AG04450 (cell line): Measurements from ENCODE around the gene CNBD2. TPM values are rescaled to one million over a fixed set of nuclear protein-coding genes. Genes with fewer than 3 reads are reported as not detected.
"Not testable (repeated sequence)": the region's sequence is repeated elsewhere in the genome, so short reads cannot be mapped to it uniquely, and the experiment has no call there.

ENCODE experiments used
- CTCF ChIA-PET: fragments of 300-600, 350-600 bp; formaldehyde crosslinking; extraction: SDS; loops from one replicate; lab custom pipeline; 2022; ENCODE audit warnings: antibody characterized with exemption, inconsistent platforms; lab: Charles Lee
- POLR2A ChIA-PET: fragments of 350-600 bp; formaldehyde crosslinking; extraction: SDS; loops from one replicate; lab custom pipeline; 2021; ENCODE audit warnings: antibody characterized with exemption, inconsistent platforms; lab: Yijun Ruan, JAX
- DNase-seq: peaks from one replicate; pipeline ENCODE4 v3.0.0-alpha.2; 2011; ENCODE audit warnings: low read depth, low spot score
- H3K27ac ChIP-seq: one replicate; pipeline ENCODE4 v1.5.1; 2012; ENCODE audit warnings: low read depth, low read length, control low read depth
- H3K27me3 ChIP-seq: one replicate; pipeline ENCODE4 v1.6.0; 2012; ENCODE audit warnings: low read length; ENCODE audit not compliant: control insufficient read depth, insufficient read depth
- H3K4me3 ChIP-seq: 2 replicates; pipeline ENCODE4 v1.5.1; 2011; ENCODE audit warnings: mild to moderate bottlenecking, low read depth, low read length, control low read depth
- H3K9me3 ChIP-seq: 2 replicates; pipeline ENCODE4 v1.5.1; 2012; ENCODE audit warnings: low read length; ENCODE audit not compliant: control insufficient read depth, insufficient read depth
- CTCF ChIP-seq: IDR thresholded peaks from 2 replicates; pipeline ENCODE4 v1.5.1; 2011; ENCODE audit warnings: low read depth, low read length, control low read depth, inconsistent platforms
- polyA plus RNA-seq: library from polyadenylated mRNA; depleted of rRNA; stranded (reverse); fragments of >200 nt; gene quantifications from 2 replicates; pipeline ENCODE4 v1.2.3, GENCODE V29; 2011; rRNA removed
- small RNA-seq: library from RNA; depleted of rRNA; stranded (forward); fragments of <200 nt; gene quantifications from one replicate; pipeline ENCODE3, GENCODE V24; 2012; ENCODE audit warnings: low read depth; ENCODE audit not compliant: insufficient read length

CNBD2 gene
- polyA plus RNA-seq, 1 experiment = 1.8 TPM

- no peaks in the 10 kb centered on the region for H3K9me3 ChIP-seq
- POLR2A ChIA-PET = interaction anchor here (0.6 kb wide), 1 partner anchor 68 kb away, joined by 10 read pairs; no protein-coding TSS in a partner anchor
- CTCF ChIA-PET = interaction anchor here (0.9 kb wide), 1 partner anchor 79 kb away, joined by 5 read pairs; no protein-coding TSS in a partner anchor
- no peak overlapping the region for H3K4me3 ChIP-seq
- H3K27me3 ChIP-seq = peaks cover 37% of the 10 kb centered on the region
- TF ChIP-seq CTCF = no peak
- no peak overlapping the region for H3K27ac ChIP-seq
- DNase-seq = no peak
Observed at GRCh38 chr20:36071848-36072247, 103.5 kb downstream of the CNBD2 start.

GRCh38 chr20:36074983-36075382 lies 106.6 kb downstream of the CNBD2 start:
- Histone ChIP-seq H3K9me3 (no peaks in the 10 kb centered on the region), H3K27ac (no peak overlapping the region), H3K4me3 (no peak overlapping the region), H3K27me3 (peaks cover 37% of the 10 kb centered on the region)
- TF ChIP-seq CTCF = no peak
- no peak for DNase-seq
- CTCF ChIA-PET = no interaction called here
- POLR2A ChIA-PET = no interaction called here

- POLR2A ChIA-PET, H3K27ac ChIP-seq, CTCF ChIA-PET, H3K4me3 ChIP-seq, DNase-seq, H3K9me3 ChIP-seq: not testable (repeated sequence)
- peaks cover 17% of the 10 kb centered on the region for H3K27me3 ChIP-seq
Observed at GRCh38 chr20:36077762-36078161, 109.4 kb downstream of the CNBD2 start.

- no peak overlapping the region for H3K27ac ChIP-seq
- DNase-seq = no peak
- H3K9me3 ChIP-seq = no peaks in the 10 kb centered on the region
- TF ChIP-seq CTCF = no peak
- ChIA-PET CTCF (no interaction called here), POLR2A (no interaction called here)
- no peak overlapping the region for H3K4me3 ChIP-seq
- H3K27me3 ChIP-seq = peaks cover 10% of the 10 kb centered on the region
Observed at GRCh38 chr20:36079486-36079885, 111.1 kb downstream of the CNBD2 start.

- H3K27ac ChIP-seq, POLR2A ChIA-PET, DNase-seq, H3K27me3 ChIP-seq, CTCF ChIA-PET, H3K9me3 ChIP-seq, H3K4me3 ChIP-seq: not testable (repeated sequence)
Observed at GRCh38 chr20:36079984-36080383, 111.6 kb downstream of the CNBD2 start.

Small RNAs within 50 kb of the gene (small RNA-seq; reads per million reads assigned to genes)
- gene RNU6-937P = not detected

Other genes starting within 250 kb of the CNBD2 start
- 144 and 162 TPM in 2 replicates for gene RBM39, start 226.3 kb upstream of the CNBD2 start, polyA plus RNA-seq
- 25.8 and 30.6 TPM in 2 replicates for gene PHF20, start 196.6 kb upstream of the CNBD2 start, polyA plus RNA-seq
- 7.4 and 11.1 TPM in 2 replicates for gene SCAND1, start 14.1 kb upstream of the CNBD2 start, polyA plus RNA-seq
- gene EPB41L1, start 186.2 kb downstream of the CNBD2 start, polyA plus RNA-seq = 17.8 and 23.6 TPM in 2 replicates